Chondrocyte (in vitro differentiated cells): Measurements from ENCODE around the gene RNF213. TPM values are rescaled to one million over a fixed set of nuclear protein-coding genes. Genes with fewer than 3 reads are reported as not detected.

Source experiments
- DNase-seq: peaks from one replicate; pipeline ENCODE4 v3.0.0; 2021; ENCODE audit warnings: mixed read lengths, low spot score
- H3K27ac Mint-ChIP-seq: one replicate; pipeline ENCODE4 v1.8.0; 2021; ENCODE audit warnings: mild to moderate bottlenecking, moderate library complexity, mixed read lengths; ENCODE audit not compliant: unreplicated experiment
- H3K27me3 Mint-ChIP-seq: 2 replicates; pipeline ENCODE4 v1.8.0; 2021; ENCODE audit warnings: low read depth, mixed read lengths
- H3K36me3 Mint-ChIP-seq: 2 replicates; pipeline ENCODE4 v1.8.0; 2021; ENCODE audit warnings: low read depth, mixed read lengths
- H3K4me1 Mint-ChIP-seq: 2 replicates; pipeline ENCODE4 v1.8.0; 2021; ENCODE audit warnings: low read depth, mild to moderate bottlenecking, mixed read lengths
- H3K4me3 Mint-ChIP-seq: one replicate; pipeline ENCODE4 v1.8.0; 2021; ENCODE audit warnings: mild to moderate bottlenecking, moderate library complexity, mixed read lengths; ENCODE audit not compliant: unreplicated experiment
- H3K9me3 Mint-ChIP-seq: 2 replicates; pipeline ENCODE4 v1.8.0; 2021; ENCODE audit warnings: low read depth, mixed read lengths
- total RNA-seq: library from RNA; stranded (reverse); gene quantifications from 3 replicates; pipeline ENCODE4 v1.2.1, GENCODE V29; 2021
- TF ChIP-seq, protein P1 (sequence below): fragments of 200-600 bp; sonication (generic); IDR thresholded peaks from 2 replicates; pipeline ENCODE4 v1.5.0; 2021; ENCODE audit warnings: antibody characterized with exemption, mild to moderate bottlenecking, moderate library complexity

RNF213 gene
- total RNA-seq, 1 donor from 2014 or later: 73.2 TPM

GRCh38 chr17:80345841-80346497 is 85.3 kb downstream of the RNF213 start:
- H3K4me3 Mint-ChIP-seq: no peak overlapping the region
- no peaks in the 10 kb centered on the region for H3K9me3 Mint-ChIP-seq
- no peak overlapping the region for H3K27ac Mint-ChIP-seq
- H3K36me3 Mint-ChIP-seq: peaks cover 67% of the 10 kb centered on the region
- peak; percentile 65 for DNase-seq
- H3K4me1 Mint-ChIP-seq: peaks cover 8% of the 10 kb centered on the region
- TF ChIP-seq, protein P1, sequence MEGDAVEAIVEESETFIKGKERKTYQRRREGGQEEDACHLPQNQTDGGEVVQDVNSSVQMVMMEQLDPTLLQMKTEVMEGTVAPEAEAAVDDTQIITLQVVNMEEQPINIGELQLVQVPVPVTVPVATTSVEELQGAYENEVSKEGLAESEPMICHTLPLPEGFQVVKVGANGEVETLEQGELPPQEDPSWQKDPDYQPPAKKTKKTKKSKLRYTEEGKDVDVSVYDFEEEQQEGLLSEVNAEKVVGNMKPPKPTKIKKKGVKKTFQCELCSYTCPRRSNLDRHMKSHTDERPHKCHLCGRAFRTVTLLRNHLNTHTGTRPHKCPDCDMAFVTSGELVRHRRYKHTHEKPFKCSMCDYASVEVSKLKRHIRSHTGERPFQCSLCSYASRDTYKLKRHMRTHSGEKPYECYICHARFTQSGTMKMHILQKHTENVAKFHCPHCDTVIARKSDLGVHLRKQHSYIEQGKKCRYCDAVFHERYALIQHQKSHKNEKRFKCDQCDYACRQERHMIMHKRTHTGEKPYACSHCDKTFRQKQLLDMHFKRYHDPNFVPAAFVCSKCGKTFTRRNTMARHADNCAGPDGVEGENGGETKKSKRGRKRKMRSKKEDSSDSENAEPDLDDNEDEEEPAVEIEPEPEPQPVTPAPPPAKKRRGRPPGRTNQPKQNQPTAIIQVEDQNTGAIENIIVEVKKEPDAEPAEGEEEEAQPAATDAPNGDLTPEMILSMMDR: no peak
- H3K27me3 Mint-ChIP-seq: no peaks in the 10 kb centered on the region

- H3K9me3 Mint-ChIP-seq: no peaks in the 10 kb centered on the region
- DNase-seq: peak; percentile 92
- TF ChIP-seq, protein P1: no peak
- peaks cover 68% of the 10 kb centered on the region for H3K36me3 Mint-ChIP-seq
- no peak overlapping the region for H3K27ac Mint-ChIP-seq
- no peaks in the 10 kb centered on the region for H3K27me3 Mint-ChIP-seq
- peaks cover 8% of the 10 kb centered on the region for H3K4me1 Mint-ChIP-seq
- H3K4me3 Mint-ChIP-seq: no peak overlapping the region
Observed at GRCh38 chr17:80346498-80347275, 86.0 kb downstream of the RNF213 start.

GRCh38 chr17:80347536-80347935 is 86.9 kb downstream of the RNF213 start:
- peak; percentile 58 for DNase-seq
- H3K4me3 Mint-ChIP-seq: no peak overlapping the region
- peak overlapping the region; percentile 30 for H3K27ac Mint-ChIP-seq
- peaks cover 73% of the 10 kb centered on the region for H3K36me3 Mint-ChIP-seq
- TF ChIP-seq, protein P1: no peak
- H3K9me3 Mint-ChIP-seq: no peaks in the 10 kb centered on the region
- no peaks in the 10 kb centered on the region for H3K27me3 Mint-ChIP-seq
- peaks cover 8% of the 10 kb centered on the region for H3K4me1 Mint-ChIP-seq

DNA sequence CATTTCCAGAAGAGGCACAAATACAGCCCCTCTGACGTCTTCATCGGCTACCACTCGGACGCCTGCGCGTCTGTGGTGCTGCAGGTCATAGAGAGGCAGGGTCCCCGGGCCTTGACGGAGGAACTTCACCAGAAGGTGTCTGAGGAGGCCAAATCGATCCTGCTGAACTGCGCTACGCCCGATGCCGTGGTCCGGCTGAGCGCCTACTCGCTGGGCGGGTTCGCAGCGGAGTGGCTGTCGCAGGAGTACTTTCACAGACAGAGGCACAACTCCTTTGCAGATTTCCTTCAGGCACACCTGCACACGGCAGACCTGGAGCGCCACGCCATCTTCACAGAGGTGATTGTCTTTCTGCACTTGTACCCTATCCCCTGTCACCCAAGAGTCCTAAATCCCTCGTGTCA is 87.3 kb downstream of the RNF213 start:
- Mint-ChIP-seq H3K36me3 (peaks cover 73% of the 10 kb centered on the region), H3K4me3 (no peak overlapping the region), H3K9me3 (no peaks in the 10 kb centered on the region), H3K27me3 (no peaks in the 10 kb centered on the region), H3K4me1 (peaks cover 8% of the 10 kb centered on the region), H3K27ac (no peak overlapping the region)
- DNase-seq: peak; percentile 93
- TF ChIP-seq, protein P1: no peak

DNA sequence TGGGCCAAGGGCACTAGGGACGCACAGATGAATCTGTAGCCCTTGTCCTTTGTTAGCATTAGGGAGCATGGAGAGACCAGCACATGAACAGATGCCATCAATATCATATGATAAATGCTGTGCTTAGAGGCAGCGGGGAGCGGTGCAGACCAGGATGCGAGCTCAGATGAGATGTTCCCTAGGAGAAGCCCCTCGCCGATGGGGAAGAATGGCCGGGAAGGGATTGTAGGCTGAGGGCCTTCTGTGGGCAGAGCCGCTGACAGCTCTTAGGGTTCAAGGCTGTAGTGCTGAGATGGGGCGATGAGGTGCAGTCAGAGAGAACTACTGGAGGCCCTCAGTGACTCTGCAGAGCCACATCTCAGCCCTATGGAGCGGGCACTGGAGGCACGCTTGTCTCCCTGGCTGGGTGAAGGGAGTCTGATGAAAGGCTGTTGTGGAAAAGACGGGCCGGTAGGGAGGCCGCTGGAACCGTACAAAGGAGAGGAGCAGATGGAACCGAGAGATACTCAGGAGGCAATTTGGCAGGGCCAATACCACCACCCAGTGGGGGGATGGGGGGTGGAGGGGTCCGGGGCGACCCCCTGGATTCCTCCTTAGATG is 88.0 kb downstream of the RNF213 start:
- TF ChIP-seq, protein P1: no peak
- Mint-ChIP-seq H3K36me3 (peaks cover 74% of the 10 kb centered on the region), H3K27ac (no peak overlapping the region), H3K9me3 (no peaks in the 10 kb centered on the region), H3K4me1 (peaks cover 8% of the 10 kb centered on the region), H3K27me3 (no peaks in the 10 kb centered on the region), H3K4me3 (no peak overlapping the region)
- peak; percentile 53 for DNase-seq
